HCT116 (cell line): Measurements from ENCODE around the gene POU6F1.

Experiments used
- CEBPB ChIP-seq: IDR thresholded peaks from 2 replicates; pipeline ENCODE4 v1.6.1; 2012; ENCODE audit warnings: low read depth
- EZH2 ChIP-seq: fragments of 200-600 bp; sonication (generic); IDR thresholded peaks from 2 replicates; pipeline ENCODE4 v1.6.1; 2017; ENCODE audit warnings: antibody characterized with exemption, mixed run types
- EZH2phosphoT487 ChIP-seq: fragments of 200-600 bp; IDR thresholded peaks from 2 replicates; pipeline ENCODE4 v1.6.1; 2018; ENCODE audit warnings: antibody characterized with exemption, borderline replicate concordance
- FOSL1 ChIP-seq: IDR thresholded peaks from 2 replicates; pipeline ENCODE4 v1.6.1; 2012; ENCODE audit warnings: low read depth
- MAX ChIP-seq: IDR thresholded peaks from 2 replicates; pipeline ENCODE4 v1.6.1; 2012
- POLR2A ChIP-seq: IDR thresholded peaks from 2 replicates; pipeline ENCODE4 v1.7.0; 2011; ENCODE audit warnings: borderline replicate concordance; ENCODE audit not compliant: insufficient read depth, insufficient read length; ENCODE audit errors: extremely low read depth
- POLR2AphosphoS5 ChIP-seq: IDR thresholded peaks from 2 replicates; pipeline ENCODE4 v1.6.1; 2011; ENCODE audit warnings: mild to moderate bottlenecking, low read depth, low read length, moderate library complexity
- REST ChIP-seq: IDR thresholded peaks from 2 replicates; pipeline ENCODE4 v1.6.1; 2012; ENCODE audit warnings: low read depth
- SIN3A ChIP-seq: IDR thresholded peaks from 2 replicates; pipeline ENCODE4 v1.6.1; 2012; ENCODE audit warnings: low read depth
- SP1 ChIP-seq: IDR thresholded peaks from 2 replicates; pipeline ENCODE4 v1.6.1; 2012; ENCODE audit warnings: low read depth
- YY1 ChIP-seq: IDR thresholded peaks from 2 replicates; pipeline ENCODE4 v1.6.1; 2011; ENCODE audit warnings: low read length, low read depth, moderate library complexity, mild to moderate bottlenecking; ENCODE audit not compliant: insufficient replicate concordance; ENCODE audit errors: extremely low read depth
- ZNF274 ChIP-seq: fragments of 200-500 bp; sonication (Bioruptor generic); IDR thresholded peaks from 2 replicates; pipeline ENCODE4 v1.6.1; 2014; ENCODE audit warnings: mild to moderate bottlenecking, low read depth, low read length, inconsistent platforms
- TF ChIP-seq, protein P1 (sequence below), 3 experiments: fragments of 200-600 bp in 1 of 3; sonication (generic) in 1 of 3; IDR thresholded peaks in 2 of 3; conservative IDR thresholded peaks in 1 of 3; 2 replicates each; pipeline ENCODE4 v1.5.1; 2012 to 2017; ENCODE audit warnings: low read depth in 2 of 3, low read length in 2 of 3, antibody characterized with exemption in 1 of 3, borderline replicate concordance in 1 of 3, control low read depth in 1 of 3, mild to moderate bottlenecking in 1 of 3, mixed read lengths in 1 of 3, mixed run types in 1 of 3, moderate library complexity in 1 of 3; ENCODE audit not compliant: insufficient read depth in 1 of 3
- TF ChIP-seq, protein P2 (sequence below): IDR thresholded peaks from 2 replicates; pipeline ENCODE4 v1.6.1; 2012

DNA sequence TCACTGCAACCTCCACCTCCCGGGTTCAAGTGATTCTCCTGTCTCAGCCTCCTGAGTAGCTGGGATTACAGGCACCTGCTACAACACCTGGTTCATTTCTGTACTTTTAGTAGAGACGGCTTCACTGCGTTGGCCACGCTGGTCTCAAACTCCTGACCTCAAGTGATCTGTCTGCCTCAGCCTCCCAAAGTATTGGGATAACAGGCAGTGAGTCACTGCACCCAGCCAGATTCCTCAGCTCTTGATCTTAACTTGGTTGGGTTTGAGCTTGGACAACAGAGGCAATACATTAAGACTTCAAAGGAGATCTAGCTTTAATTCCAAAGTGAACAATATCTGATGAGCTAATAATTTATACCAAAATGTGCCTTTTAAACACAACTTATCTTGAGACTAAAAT, 26.4 kb upstream of the POU6F1 start:
- TF ChIP-seq EZH2 (no peak), EZH2phosphoT487 (no peak), REST (no peak), POLR2AphosphoS5 (no peak), SIN3A (no peak), POLR2A (no peak), CEBPB (no peak), YY1 (no peak), SP1 (no peak), MAX (no peak), ZNF274 (no peak), FOSL1 (no peak)
- TF ChIP-seq, protein P1, sequence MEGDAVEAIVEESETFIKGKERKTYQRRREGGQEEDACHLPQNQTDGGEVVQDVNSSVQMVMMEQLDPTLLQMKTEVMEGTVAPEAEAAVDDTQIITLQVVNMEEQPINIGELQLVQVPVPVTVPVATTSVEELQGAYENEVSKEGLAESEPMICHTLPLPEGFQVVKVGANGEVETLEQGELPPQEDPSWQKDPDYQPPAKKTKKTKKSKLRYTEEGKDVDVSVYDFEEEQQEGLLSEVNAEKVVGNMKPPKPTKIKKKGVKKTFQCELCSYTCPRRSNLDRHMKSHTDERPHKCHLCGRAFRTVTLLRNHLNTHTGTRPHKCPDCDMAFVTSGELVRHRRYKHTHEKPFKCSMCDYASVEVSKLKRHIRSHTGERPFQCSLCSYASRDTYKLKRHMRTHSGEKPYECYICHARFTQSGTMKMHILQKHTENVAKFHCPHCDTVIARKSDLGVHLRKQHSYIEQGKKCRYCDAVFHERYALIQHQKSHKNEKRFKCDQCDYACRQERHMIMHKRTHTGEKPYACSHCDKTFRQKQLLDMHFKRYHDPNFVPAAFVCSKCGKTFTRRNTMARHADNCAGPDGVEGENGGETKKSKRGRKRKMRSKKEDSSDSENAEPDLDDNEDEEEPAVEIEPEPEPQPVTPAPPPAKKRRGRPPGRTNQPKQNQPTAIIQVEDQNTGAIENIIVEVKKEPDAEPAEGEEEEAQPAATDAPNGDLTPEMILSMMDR (IDR thresholded peaks at IDR 0.05 in 2 of 3, conservative IDR thresholded peaks at IDR 0.05 in 1 of 3; ENCODE audit: borderline replicate concordance in 1 of 3, insufficient read depth in 1 of 3, low read depth in 2 of 3, low read length in 2 of 3): no peak
- TF ChIP-seq, protein P2, sequence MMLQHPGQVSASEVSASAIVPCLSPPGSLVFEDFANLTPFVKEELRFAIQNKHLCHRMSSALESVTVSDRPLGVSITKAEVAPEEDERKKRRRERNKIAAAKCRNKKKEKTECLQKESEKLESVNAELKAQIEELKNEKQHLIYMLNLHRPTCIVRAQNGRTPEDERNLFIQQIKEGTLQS: no peak
